Mammary epithelial cell (primary cell): ENCODE measurements around the gene SFTPB.

Source experiments
- EZH2 ChIP-seq: IDR thresholded peaks from 2 replicates; pipeline ENCODE4 v1.6.1; 2012; ENCODE audit warnings: low read length, inconsistent platforms, borderline replicate concordance
- TF ChIP-seq, protein P1 (sequence below), 2 donors: IDR thresholded peaks in 1 of 2; conservative IDR thresholded peaks in 1 of 2; 2 replicates each; pipeline ENCODE4 v1.5.1; 2011 to 2012; ENCODE audit warnings: inconsistent platforms in 2 of 2, low read length in 2 of 2, mild to moderate bottlenecking in 2 of 2, control low read depth in 1 of 2, low read depth in 1 of 2; ENCODE audit not compliant: insufficient read depth in 1 of 2; ENCODE audit errors: extremely low read depth in 1 of 2

- TF ChIP-seq, protein P1, sequence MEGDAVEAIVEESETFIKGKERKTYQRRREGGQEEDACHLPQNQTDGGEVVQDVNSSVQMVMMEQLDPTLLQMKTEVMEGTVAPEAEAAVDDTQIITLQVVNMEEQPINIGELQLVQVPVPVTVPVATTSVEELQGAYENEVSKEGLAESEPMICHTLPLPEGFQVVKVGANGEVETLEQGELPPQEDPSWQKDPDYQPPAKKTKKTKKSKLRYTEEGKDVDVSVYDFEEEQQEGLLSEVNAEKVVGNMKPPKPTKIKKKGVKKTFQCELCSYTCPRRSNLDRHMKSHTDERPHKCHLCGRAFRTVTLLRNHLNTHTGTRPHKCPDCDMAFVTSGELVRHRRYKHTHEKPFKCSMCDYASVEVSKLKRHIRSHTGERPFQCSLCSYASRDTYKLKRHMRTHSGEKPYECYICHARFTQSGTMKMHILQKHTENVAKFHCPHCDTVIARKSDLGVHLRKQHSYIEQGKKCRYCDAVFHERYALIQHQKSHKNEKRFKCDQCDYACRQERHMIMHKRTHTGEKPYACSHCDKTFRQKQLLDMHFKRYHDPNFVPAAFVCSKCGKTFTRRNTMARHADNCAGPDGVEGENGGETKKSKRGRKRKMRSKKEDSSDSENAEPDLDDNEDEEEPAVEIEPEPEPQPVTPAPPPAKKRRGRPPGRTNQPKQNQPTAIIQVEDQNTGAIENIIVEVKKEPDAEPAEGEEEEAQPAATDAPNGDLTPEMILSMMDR (conservative IDR thresholded peaks at IDR 0.05 in 1 of 2, IDR thresholded peaks at IDR 0.05 in 1 of 2; ENCODE audit: extremely low read depth in 1 of 2, insufficient read depth in 1 of 2, low read depth in 1 of 2, low read length in 2 of 2) = no peak
- TF ChIP-seq EZH2 = no peak
These were observed 34.2 kb upstream of the SFTPB start for GRCh38 chr2:85702172-85702571.
